K562 (cell line): ENCODE results near the gene ABCB10. TPM values are rescaled to one million over a fixed set of nuclear protein-coding genes. Genes with fewer than 3 reads are reported as not detected.

Experiments
- ATAC-seq: fragments of 200-7000 bp; cut with Tn5 transposase; 3 replicates; pipeline ENCODE4 v1.9.1; 2020; ENCODE audit warnings: moderate library complexity
- BruUV-seq: library from RNA; stranded (reverse); fragments of 400-500 nt; replicated peaks from 2 replicates; lab custom pipeline; 2021; lab: Mats Ljungman, UMichigan
- CTCF ChIA-PET: fragments of 300-600 bp; formaldehyde crosslinking; extraction: SDS; loops from one replicate; lab custom pipeline; 2021; ENCODE audit warnings: low intra/inter-chr PET ratio; lab: Yijun Ruan, JAX
- POLR2A ChIA-PET: fragments of 300-600, 350-650 bp; sonication (Branson Sonifier 250); formaldehyde crosslinking; extraction: SDS; loops from one replicate; lab custom pipeline; 2021; ENCODE audit warnings: antibody characterized with exemption, inconsistent platforms; lab: Yijun Ruan, JAX
- DNase-seq, 4 experiments: peaks; one replicate each; pipeline versions ENCODE4 v3.0.0 to v3.0.0-alpha.2; 2011 to 2018; ENCODE audit warnings: low spot score in 3 of 4, mixed read lengths in 3 of 4; ENCODE audit errors: extremely low read depth in 1 of 4
- FAIRE-seq: peaks from 2 replicates; lab custom pipeline; 2011; peaks lifted over from hg19 to GRCh38; lab: Jason Lieb, UNC
- H2AFZ ChIP-seq: 2 replicates; pipeline ENCODE4 v1.6.0; 2011; ENCODE audit warnings: low read depth, low read length, control low read depth, inconsistent platforms
- H3K27ac ChIP-seq: fragments of 200-600 bp; 3 replicates; pipeline ENCODE4 v1.8.0; 2011; ENCODE audit warnings: low read depth, mild to moderate bottlenecking, control low read depth, inconsistent platforms, low read length, moderate library complexity, mixed read lengths; ENCODE audit errors: extremely low read depth
- H3K27me3 ChIP-seq, 2 experiments: fragments of 300-600 bp in 1 of 2; 2 replicates in 1 of 2; 3 replicates in 1 of 2; pipeline versions ENCODE4 v1.6.0 to v1.8.0; 2011; ENCODE audit warnings: inconsistent platforms in 2 of 2, low read length in 2 of 2, mild to moderate bottlenecking in 1 of 2, mixed read lengths in 1 of 2, moderate library complexity in 1 of 2; ENCODE audit not compliant: control insufficient read depth in 2 of 2, insufficient read depth in 2 of 2
- H3K36me3 ChIP-seq: fragments of 300-600 bp; 3 replicates; pipeline ENCODE4 v1.8.0; 2011; ENCODE audit warnings: mild to moderate bottlenecking, low read length, inconsistent platforms; ENCODE audit not compliant: control insufficient read depth, insufficient read depth
- H3K4me1 ChIP-seq, 2 experiments: fragments of 200-600 bp in 1 of 2; replicated peaks in 1 of 2; 2 replicates in 1 of 2; 3 replicates in 1 of 2; pipeline versions ENCODE4 v1.5.1 to v1.8.0; 2011; ENCODE audit warnings: inconsistent platforms in 2 of 2, low read length in 2 of 2, mild to moderate bottlenecking in 1 of 2, mixed read lengths in 1 of 2, moderate library complexity in 1 of 2; ENCODE audit not compliant: control insufficient read depth in 2 of 2, insufficient read depth in 2 of 2
- H3K4me2 ChIP-seq: 2 replicates; pipeline ENCODE4 v1.6.1; 2011; ENCODE audit warnings: low read length, control low read depth, inconsistent platforms, mixed read lengths; ENCODE audit not compliant: insufficient read depth
- H3K4me3 ChIP-seq: fragments of 200-600 bp; sonication (generic), shearing (Covaris generic); 2 replicates; pipeline ENCODE4 v1.5.1; 2016; ENCODE audit warnings: control low read depth, inconsistent platforms
- H3K79me2 ChIP-seq: fragments of 200-600 bp; 3 replicates; pipeline ENCODE4 v1.8.0; 2011; ENCODE audit warnings: low read length, inconsistent platforms; ENCODE audit not compliant: control insufficient read depth, insufficient read depth
- H3K9ac ChIP-seq, 2 experiments: 2 replicates each; pipeline versions ENCODE4 v1.6.0 to v1.6.1; 2011; ENCODE audit warnings: low read depth in 2 of 2, low read length in 2 of 2, control low read depth in 1 of 2, inconsistent platforms in 1 of 2, mild to moderate bottlenecking in 1 of 2, mixed read lengths in 1 of 2; ENCODE audit not compliant: insufficient read depth in 1 of 2
- H3K9me1 ChIP-seq: one replicate; pipeline ENCODE4 v1.6.0; 2011; ENCODE audit warnings: inconsistent platforms, mild to moderate bottlenecking, low read length, moderate library complexity; ENCODE audit not compliant: control insufficient read depth, insufficient read depth
- H3K9me3 ChIP-seq: replicated peaks from 2 replicates; pipeline ENCODE4 v1.5.1; 2011; ENCODE audit warnings: low read depth, low read length, inconsistent platforms; ENCODE audit not compliant: control insufficient read depth, insufficient read depth
- H4K20me1 ChIP-seq: replicated peaks from 2 replicates; pipeline ENCODE4 v1.6.1; 2011; ENCODE audit warnings: low read length, inconsistent platforms, mixed read lengths; ENCODE audit not compliant: control insufficient read depth, insufficient read depth
- CEBPB ChIP-seq: fragments of 450-650 bp; IDR thresholded peaks from 2 replicates; pipeline ENCODE4 v1.6.1; 2016; ENCODE audit warnings: missing genetic modification characterization, missing compliant biosample characterization
- HIVEP1 ChIP-seq: fragments of 250-450 bp; sonication (Bioruptor Pico); IDR thresholded peaks from 2 replicates; pipeline ENCODE4 v1.4.0; 2020; ENCODE audit warnings: mild to moderate bottlenecking
- SRSF9 ChIP-seq: fragments of 200-400 bp; formaldehyde crosslinking; IDR thresholded peaks from 2 replicates; pipeline ENCODE4 v1.6.1; 2017; ENCODE audit warnings: low read depth, low read length, borderline replicate concordance
- ZNF239 ChIP-seq: fragments of 250-450 bp; sonication (Bioruptor Pico); IDR thresholded peaks from 2 replicates; pipeline ENCODE4 v1.4.0; 2020; ENCODE audit warnings: mild to moderate bottlenecking
- WGBS: fragments of 100-300 bp; shearing (Covaris generic); methylation state at CpG from one replicate; pipeline ENCODE4 v1.1.6; 2016; ENCODE audit warnings: low coverage, mixed read lengths; ENCODE audit not compliant: insufficient coverage; ENCODE audit errors: missing lambda C conversion rate; 5-methylcytosine and 5-hydroxymethylcytosine counted together
- in situ Hi-C: fragments of 300-500 bp; cut with MboI; formaldehyde crosslinking; loops from 4 replicates; pipeline ENCODE4 v1.15.0; 2018; ENCODE audit warnings: inconsistent platforms, mixed read lengths
- intact Hi-C: fragments of 100-400 bp; cut with micrococcal nuclease; formaldehyde crosslinking; loops from 2 replicates; pipeline ENCODE4 v1.14.2; 2022
- polyA plus RNA-seq, 8 experiments: library from polyadenylated mRNA; depleted of rRNA in 4 of 8; stranded (reverse) in 5 of 8; unstranded in 3 of 8; fragments of >200 nt; fragmentation: Nextera tagmentation in 2 of 8; fragmentation: Illumina TruSeq in 1 of 8; extraction: Ambion mirVana in 2 of 8; extraction: Trizol in 1 of 8; gene quantifications; 2 replicates each; pipeline versions ENCODE4 v1.2.1 to v1.2.3, GENCODE V29; 2011 to 2014; ENCODE audit warnings: inconsistent platforms in 1 of 8, missing spikeins in 1 of 8
- total RNA-seq, 7 experiments: library from RNA; depleted of rRNA in 6 of 7; stranded (reverse); fragments of >200 nt in 6 of 7; fragmentation: Illumina TruSeq in 2 of 7; extraction: Trizol in 2 of 7; gene quantifications; 2 replicates each; pipeline versions ENCODE4 v1.2.1 to v1.2.3, GENCODE V29; 2011 to 2021; ENCODE audit warnings: low replicate concordance in 1 of 7
- TF ChIP-seq, protein P1 (sequence below): sonication (generic); formaldehyde crosslinking; IDR thresholded peaks from 2 replicates; pipeline ENCODE4 v1.9.0; 2022; ENCODE audit warnings: mild to moderate bottlenecking, missing genetic modification reagents

Gene ABCB10
- total and polyA plus RNA-seq, 9 of the 15 experiments (the other 6 are each of a cell fraction or from before 2014, with no cell fraction given) = 12.4 to 54.8 (median 36.4) TPM

DNA sequence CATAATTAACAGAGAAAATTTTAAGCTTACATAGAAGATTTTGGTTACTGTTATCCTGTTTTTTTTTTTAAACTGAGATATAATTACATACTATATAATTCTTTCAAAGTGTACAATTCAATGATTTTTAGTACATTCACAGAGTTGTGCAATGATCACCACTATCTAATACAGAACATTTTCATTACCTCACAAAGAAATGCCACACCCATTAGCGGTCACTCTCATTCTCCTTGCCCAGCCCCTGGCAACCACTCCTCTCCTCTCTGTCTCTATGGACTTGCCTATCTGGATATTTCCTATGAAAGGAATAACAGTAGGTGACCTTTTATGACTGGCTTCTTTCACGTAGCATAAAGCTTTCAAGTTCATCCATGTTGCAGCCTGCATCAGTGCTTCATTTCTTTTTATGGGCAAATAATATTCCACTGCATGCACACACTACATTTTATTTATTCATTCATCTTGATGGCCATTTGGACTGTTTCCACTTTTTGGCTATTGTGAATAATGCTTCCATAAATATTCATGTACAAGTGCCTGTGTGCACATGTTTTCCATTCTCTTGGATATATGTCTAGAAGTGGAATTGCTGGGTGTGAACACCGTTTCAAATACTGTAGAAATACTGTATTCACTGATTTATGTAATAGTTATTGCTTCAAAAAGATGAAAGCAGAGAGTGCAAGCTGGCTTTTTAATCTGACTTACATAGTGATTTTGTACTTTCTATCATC lies 40.9 kb upstream of the ABCB10 start:
- Histone ChIP-seq H3K27ac (no peak overlapping the region), H3K4me2 (no peak overlapping the region), H3K9me3 (no peaks in the 10 kb centered on the region), H3K9ac (no peak overlapping the region), H3K4me1 (peaks cover 0 to 2% of the 10 kb centered on the region in 2 experiments; a peak in 1 of 5 replicates), H3K27me3 (no peaks in the 10 kb centered on the region), H3K36me3 (peaks cover 65% of the 10 kb centered on the region), H3K9me1 (no peaks in the 10 kb centered on the region), H4K20me1 (no peaks in the 10 kb centered on the region; the same call in 1 of the 2 replicates), H2AFZ (no peak overlapping the region), H3K4me3 (no peak overlapping the region), H3K79me2 (peaks cover 13% of the 10 kb centered on the region; the same call in 1 of the 3 replicates)
- no TSS peak for BruUV-seq
- 90% methylated on average over 3 of the region's 3 CpGs for WGBS
- POLR2A ChIA-PET = no interaction called here
- TF ChIP-seq CEBPB (tag) = peak; percentile 57; the same call in 1 of the 2 replicates
- TF ChIP-seq SRSF9 = no peak
- peak; percentile 84 for TF ChIP-seq ZNF239 (CRISPR knock-in tag)
- TF ChIP-seq HIVEP1 (CRISPR knock-in tag) = no peak
- TF ChIP-seq, protein P1, sequence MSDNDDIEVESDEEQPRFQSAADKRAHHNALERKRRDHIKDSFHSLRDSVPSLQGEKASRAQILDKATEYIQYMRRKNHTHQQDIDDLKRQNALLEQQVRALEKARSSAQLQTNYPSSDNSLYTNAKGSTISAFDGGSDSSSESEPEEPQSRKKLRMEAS (CRISPR knock-in tag) = no peak
- ATAC-seq (no peak), DNase-seq (no peak), FAIRE-seq (no peak)
- CTCF ChIA-PET = interaction anchor here (0.6 kb wide), 1 partner anchor 55 kb away, joined by 3 read pairs; no protein-coding TSS in a partner anchor
- in situ Hi-C loops = no loop called here
- intact Hi-C loops = no loop called here
